ENCODE results near the gene COL20A1.

GRCh38 chr20:63323357-63323981 lies 30.5 kb downstream of the COL20A1 start:
- no peak; the same call in 1 of the 2 replicates for TF ChIP-seq CTCF (conservative IDR thresholded peaks at IDR 0.05)
- TF ChIP-seq ZFX (IDR thresholded peaks at IDR 0.05): no peak
